Aorta (tissue), 5 donors: Measurements from ENCODE around the gene MAPK10. TPM values are rescaled to one million over a fixed set of nuclear protein-coding genes. Genes with fewer than 3 reads are reported as not detected.

ENCODE experiments used
- ATAC-seq: fragments of 200-7000 bp; cut with Tn5 transposase; one replicate; pipeline ENCODE4 v1.9.1; 2022; ENCODE audit warnings: moderate library complexity; ENCODE audit not compliant: low FRiP score
- DNase-seq, 2 donors: peaks; one replicate each; pipeline ENCODE4 v3.0.0-alpha.2; 2020
- H3K27ac ChIP-seq, 2 donors: one replicate each; pipeline ENCODE4 v1.5.1; 2013; ENCODE audit warnings: low read length in 2 of 2, mild to moderate bottlenecking in 2 of 2, moderate library complexity in 2 of 2, control low read depth in 1 of 2, inconsistent platforms in 1 of 2, low read depth in 1 of 2
- H3K27me3 ChIP-seq, 2 donors: one replicate each; pipeline ENCODE4 v1.6.1; 2013; ENCODE audit warnings: control low read depth in 1 of 2, low read length in 1 of 2, mild to moderate bottlenecking in 1 of 2, moderate library complexity in 1 of 2; ENCODE audit not compliant: insufficient read depth in 2 of 2, control insufficient read depth in 1 of 2
- H3K36me3 ChIP-seq, 2 donors: one replicate each; pipeline ENCODE4 v1.6.1; 2013; ENCODE audit warnings: control low read depth in 1 of 2, low read length in 1 of 2, mild to moderate bottlenecking in 1 of 2; ENCODE audit not compliant: insufficient read depth in 2 of 2, control insufficient read depth in 1 of 2
- H3K4me1 ChIP-seq, 2 donors: one replicate each; pipeline ENCODE4 v1.6.1; 2013; ENCODE audit warnings: low read length in 2 of 2, control low read depth in 1 of 2, mild to moderate bottlenecking in 1 of 2, moderate library complexity in 1 of 2; ENCODE audit not compliant: insufficient read depth in 2 of 2, control insufficient read depth in 1 of 2
- H3K4me3 ChIP-seq, 2 donors: one replicate each; pipeline ENCODE4 v1.5.1; 2013; ENCODE audit warnings: low read length in 2 of 2, control low read depth in 1 of 2, mild to moderate bottlenecking in 1 of 2
- H3K9me3 ChIP-seq: one replicate; pipeline ENCODE4 v1.6.1; 2013; ENCODE audit warnings: mild to moderate bottlenecking, low read length; ENCODE audit not compliant: control insufficient read depth
- WGBS, 2 donors: extraction: QIAGEN DNeasy Blood & Tissue Kit; methylation state at CpG; one replicate each; pipeline ENCODE4 v1.1.7; 2013; 5-methylcytosine and 5-hydroxymethylcytosine counted together
- intact Hi-C, 2 donors: fragments of 100-400 bp; cut with DNase I; formaldehyde crosslinking; loops; one replicate each; pipeline versions ENCODE4 v1.14.2 to v1.15.0; 2022
- polyA plus RNA-seq, 2 donors: library from polyadenylated mRNA; stranded (reverse); fragments of 200-250 nt; gene quantifications; one replicate each; pipeline ENCODE4 v1.2.3, GENCODE V29; 2013
- total RNA-seq, 2 donors: library from RNA; stranded (reverse); fragmentation: NEBNext Ultra II Directional; extraction: Animal tissue kit (Norgen Biotek cat#: 25700); gene quantifications; one replicate each; pipeline ENCODE4 v1.2.1, GENCODE V29; 2021
- donor health status: healthy with polysubstance abuse.
- donor health status: Bipolar disorder and iron deficiency.
- donor health status: DM: no; HTN: no; CAD: no.
- donor health status: DM: no; HTN: no; CAD: no.
- donor health status: DM: yes; HTN: yes; CAD: no.

Gene MAPK10
- total and polyA plus RNA-seq, 4 donors = 12.4 to 40.0 (median 24.1) TPM

DNA sequence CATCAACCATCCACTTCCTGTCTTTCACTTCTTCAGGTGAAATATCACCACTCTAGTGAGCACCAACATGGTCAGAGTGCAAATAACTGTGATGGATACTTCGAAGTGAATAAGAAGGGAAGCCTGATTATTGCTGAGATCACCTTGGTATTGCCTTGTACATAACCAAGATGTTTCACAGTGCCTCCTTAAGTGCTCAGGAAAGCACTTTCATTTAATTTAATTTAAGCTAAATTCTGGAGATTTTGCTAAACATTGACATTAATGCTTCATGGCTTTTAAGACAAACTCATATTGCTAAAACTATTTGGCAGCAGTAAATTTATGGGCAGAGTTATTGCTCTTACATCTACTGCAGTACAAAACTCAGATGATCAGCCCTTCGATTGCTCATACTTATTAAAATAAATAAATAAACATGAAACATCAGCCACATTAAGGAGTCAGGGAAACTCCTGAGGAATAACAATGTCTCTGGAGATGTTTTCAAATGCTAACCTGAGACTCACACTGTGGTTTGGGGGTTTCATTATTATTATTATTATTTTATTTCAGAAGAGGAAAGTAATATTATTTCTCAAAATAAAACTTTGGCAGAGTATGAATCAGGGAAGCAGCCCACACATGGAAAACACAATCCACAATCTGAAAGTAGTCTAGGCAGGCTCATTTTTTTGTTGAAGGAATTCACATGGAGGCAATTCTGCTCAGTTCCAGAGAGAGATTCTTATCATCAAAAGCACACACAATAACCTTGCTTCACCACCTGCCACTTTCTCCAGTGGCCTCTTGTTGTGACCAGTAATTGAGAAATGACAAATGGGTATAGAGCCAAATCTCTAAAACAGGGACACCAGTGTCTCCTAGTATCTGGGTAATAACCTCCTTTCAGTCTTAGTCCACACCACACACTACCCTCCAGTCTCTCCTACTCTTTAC is 344.2 kb downstream of the MAPK10 start:
- WGBS, 2 donors = 80 to 85% methylated on average over 2 of the region's 2 CpGs
- intact Hi-C loops = no loop called here
- Histone ChIP-seq H3K4me1 (peaks cover 3 to 6% of the 10 kb centered on the region in 2 donors), H3K27ac (no peak overlapping the region), H3K27me3 (no peaks in the 10 kb centered on the region), H3K4me3 (no peak overlapping the region), H3K9me3 (no peaks in the 10 kb centered on the region), H3K36me3 (no peaks in the 10 kb centered on the region)
- ATAC-seq (no peak), DNase-seq (no peak)

DNA sequence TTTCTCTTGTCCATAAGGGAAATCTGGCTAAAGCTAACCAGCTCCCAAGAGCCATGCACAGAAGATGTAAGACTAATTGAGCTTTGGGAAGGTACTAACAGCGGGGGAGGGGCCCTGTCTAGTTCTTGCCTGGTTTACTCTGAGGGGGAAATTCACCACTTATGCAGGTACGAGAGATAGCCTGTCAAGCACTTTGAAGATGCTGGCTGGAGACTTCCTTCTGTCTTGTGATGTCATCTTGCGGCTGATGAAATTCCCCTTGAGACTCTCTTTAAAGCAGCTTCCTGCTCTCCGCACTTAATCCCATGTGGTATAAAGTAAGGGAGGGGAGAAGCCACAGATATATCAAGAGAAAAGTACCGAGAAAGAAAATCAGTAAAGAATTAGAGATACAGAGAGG is 345.3 kb downstream of the MAPK10 start:
- DNase-seq (no peak), ATAC-seq (no peak)
- WGBS, 2 donors = 96% methylated on average over 5 of the region's 5 CpGs
- Histone ChIP-seq H3K4me1 (peaks cover 3 to 6% of the 10 kb centered on the region in 2 donors), H3K27me3 (no peaks in the 10 kb centered on the region), H3K27ac (no peak overlapping the region), H3K4me3 (no peak overlapping the region), H3K36me3 (no peaks in the 10 kb centered on the region), H3K9me3 (no peaks in the 10 kb centered on the region)
- intact Hi-C loops = no loop called here

DNA sequence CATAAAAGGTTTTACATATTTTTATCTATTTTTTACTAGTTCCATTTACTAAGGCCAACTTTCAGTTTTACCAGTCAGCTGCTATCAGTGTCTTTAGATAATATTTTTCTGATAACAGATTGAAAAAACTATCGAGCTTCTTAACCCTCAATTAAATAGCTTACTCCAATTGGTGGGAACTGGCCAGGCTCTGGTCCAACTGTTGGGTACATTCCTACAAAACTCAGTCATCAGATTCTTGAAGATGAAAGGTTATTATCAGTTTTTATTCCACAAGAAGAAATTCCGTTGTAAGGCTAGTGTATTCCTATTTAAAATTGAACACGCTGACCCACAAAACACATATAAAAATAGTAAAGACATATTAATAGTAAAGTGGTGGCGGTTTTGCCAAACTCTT is 346.2 kb downstream of the MAPK10 start:
- H3K27me3 ChIP-seq = no peaks in the 10 kb centered on the region
- no peak overlapping the region for H3K27ac ChIP-seq
- no peaks in the 10 kb centered on the region for H3K9me3 ChIP-seq
- H3K4me1 ChIP-seq = peaks cover 3 to 6% of the 10 kb centered on the region in 2 donors
- intact Hi-C loops = no loop called here
- DNase-seq = no peak
- ATAC-seq = no peak
- 7 to 9% methylated on average over 4 of the region's 4 CpGs for WGBS, 2 donors
- no peak overlapping the region for H3K4me3 ChIP-seq
- H3K36me3 ChIP-seq = no peaks in the 10 kb centered on the region

DNA sequence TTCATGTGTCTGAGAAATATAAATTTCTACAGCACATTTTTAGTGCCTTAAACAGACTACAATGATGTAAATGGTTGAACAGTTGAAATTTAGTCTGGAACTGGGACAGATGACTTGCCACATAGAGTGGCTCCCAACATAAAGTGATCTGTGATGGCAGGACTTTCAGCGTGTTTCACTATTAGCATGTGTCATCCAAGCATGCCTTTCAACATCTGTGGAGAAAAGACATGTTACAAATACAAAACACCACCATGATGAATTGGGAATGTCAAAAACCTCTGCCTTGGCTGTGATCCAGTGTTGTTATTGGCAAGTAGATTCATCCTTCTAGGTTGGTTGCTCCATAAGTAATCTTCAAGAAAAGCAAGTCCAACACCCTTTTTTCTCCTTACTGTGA is 348.7 kb downstream of the MAPK10 start:
- Histone ChIP-seq H3K9me3 (no peaks in the 10 kb centered on the region), H3K27ac (no peak overlapping the region), H3K27me3 (no peaks in the 10 kb centered on the region), H3K4me3 (no peak overlapping the region), H3K4me1 (peaks cover 3 to 6% of the 10 kb centered on the region in 2 donors), H3K36me3 (no peaks in the 10 kb centered on the region)
- DNase-seq = no peak
- no peak for ATAC-seq
- intact Hi-C loops = loop anchor here in 1 of 2 donors (2.0 kb wide), 1 partner anchor 22 kb away; no protein-coding TSS in a partner anchor
- WGBS, 2 donors = 3 to 8% methylated on average over 1 of the region's 1 CpG

DNA sequence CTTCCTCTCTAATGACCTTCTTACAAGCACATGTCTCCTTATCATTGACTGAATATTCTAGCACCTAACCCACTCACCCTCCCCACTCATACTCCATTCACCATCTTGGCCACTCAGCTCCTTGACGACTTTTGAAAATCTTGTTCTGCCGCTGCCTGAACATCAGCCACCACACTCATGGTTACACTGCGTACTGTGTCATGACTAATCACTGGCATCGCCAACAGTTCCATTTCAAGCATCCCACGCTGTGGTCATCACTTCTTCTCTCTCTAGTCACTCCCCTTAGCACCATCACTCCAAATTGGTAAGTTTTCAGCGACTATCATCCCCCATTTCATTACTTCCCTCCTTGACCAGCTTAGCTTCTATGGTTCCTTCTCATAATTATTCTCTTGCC is 352.8 kb downstream of the MAPK10 start:
- 96 to 97% methylated on average over 6 of the region's 6 CpGs for WGBS, 2 donors
- Histone ChIP-seq H3K4me3 (no peak overlapping the region), H3K27me3 (no peaks in the 10 kb centered on the region), H3K9me3 (no peaks in the 10 kb centered on the region), H3K27ac (no peak overlapping the region), H3K36me3 (no peaks in the 10 kb centered on the region), H3K4me1 (peaks cover 0 to 2% of the 10 kb centered on the region in 2 donors)
- ATAC-seq = no peak
- intact Hi-C loops = no loop called here
- DNase-seq = no peak

DNA sequence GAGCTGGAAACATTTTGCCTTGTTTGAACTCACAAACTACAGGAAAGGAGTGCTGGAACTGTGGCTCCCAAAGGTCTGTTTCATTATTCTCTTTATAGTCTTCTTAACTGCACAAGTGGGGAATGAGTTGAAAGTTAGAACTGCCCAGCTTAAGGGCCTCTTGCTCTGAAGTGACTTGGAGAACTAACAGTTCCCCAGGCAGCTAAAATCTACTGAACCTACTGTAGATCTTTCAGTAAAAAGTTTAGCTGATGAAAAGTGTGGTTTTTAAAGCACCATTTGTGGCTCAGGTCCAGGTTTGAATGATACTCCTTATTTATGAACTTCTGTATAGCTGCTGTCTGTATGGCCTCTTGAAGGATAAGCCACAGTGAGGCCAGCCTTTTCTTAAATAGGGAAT is 353.8 kb downstream of the MAPK10 start:
- H3K9me3 ChIP-seq = no peaks in the 10 kb centered on the region
- no peak overlapping the region for H3K27ac ChIP-seq
- no peaks in the 10 kb centered on the region for H3K27me3 ChIP-seq
- H3K4me1 ChIP-seq = peaks cover 0 to 4% of the 10 kb centered on the region in 2 donors
- DNase-seq (no peak), ATAC-seq (no peak)
- no peak overlapping the region for H3K4me3 ChIP-seq
- intact Hi-C loops = no loop called here
- no peaks in the 10 kb centered on the region for H3K36me3 ChIP-seq

DNA sequence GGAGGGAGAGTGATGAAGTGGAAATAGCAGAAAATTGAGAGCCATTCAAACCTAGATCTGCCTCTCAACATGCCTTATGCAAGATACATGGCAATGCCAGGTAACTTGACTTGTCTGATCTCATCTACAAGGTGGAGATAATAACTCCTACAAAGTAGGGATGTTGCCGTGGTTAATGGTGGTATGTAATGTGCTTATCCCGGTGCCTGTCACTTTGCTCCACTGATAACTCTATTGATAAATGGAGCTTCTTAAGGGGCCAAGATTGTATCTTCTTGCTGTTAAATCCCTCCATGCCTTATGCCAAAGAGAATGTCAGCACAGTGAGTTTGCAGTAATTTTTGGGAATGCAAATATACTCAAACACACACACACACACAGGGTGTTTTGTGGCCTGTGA is 355.8 kb downstream of the MAPK10 start:
- H3K9me3 ChIP-seq = no peaks in the 10 kb centered on the region
- no peak for ATAC-seq
- peaks cover 0 to 3% of the 10 kb centered on the region in 2 donors for H3K4me1 ChIP-seq
- WGBS, 2 donors = 91 to 96% methylated on average over 2 of the region's 2 CpGs
- intact Hi-C loops = no loop called here
- no peaks in the 10 kb centered on the region for H3K36me3 ChIP-seq
- DNase-seq = no peak
- H3K4me3 ChIP-seq = no peak overlapping the region
- H3K27me3 ChIP-seq = no peaks in the 10 kb centered on the region
- H3K27ac ChIP-seq = no peak overlapping the region

DNA sequence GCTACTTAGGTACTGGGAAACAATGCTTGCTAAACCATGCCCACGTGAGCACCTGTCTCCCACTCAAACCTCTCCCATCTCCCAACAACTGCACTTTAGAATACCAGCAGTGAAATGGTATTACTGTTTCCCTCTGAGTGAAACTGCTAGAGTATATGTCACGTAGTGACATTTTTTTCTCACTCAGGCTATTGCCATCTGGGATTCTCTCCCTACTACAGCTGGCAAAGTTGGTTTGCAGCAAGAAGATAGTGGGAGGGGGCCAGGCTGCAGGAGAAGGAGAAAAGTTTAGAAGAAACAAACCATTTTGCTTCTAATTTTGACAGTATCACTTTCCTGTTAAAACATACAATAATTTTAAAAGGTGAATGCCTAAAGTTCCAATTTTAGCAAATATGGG is 358.3 kb downstream of the MAPK10 start:
- Histone ChIP-seq H3K27ac (no peak overlapping the region), H3K27me3 (no peaks in the 10 kb centered on the region), H3K4me1 (peaks cover 0 to 3% of the 10 kb centered on the region in 2 donors), H3K4me3 (no peak overlapping the region), H3K36me3 (no peaks in the 10 kb centered on the region), H3K9me3 (no peaks in the 10 kb centered on the region)
- intact Hi-C loops = no loop called here
- ATAC-seq (no peak), DNase-seq (no peak)
- WGBS, 2 donors = 54 to 62% methylated on average over 2 of the region's 2 CpGs

DNA sequence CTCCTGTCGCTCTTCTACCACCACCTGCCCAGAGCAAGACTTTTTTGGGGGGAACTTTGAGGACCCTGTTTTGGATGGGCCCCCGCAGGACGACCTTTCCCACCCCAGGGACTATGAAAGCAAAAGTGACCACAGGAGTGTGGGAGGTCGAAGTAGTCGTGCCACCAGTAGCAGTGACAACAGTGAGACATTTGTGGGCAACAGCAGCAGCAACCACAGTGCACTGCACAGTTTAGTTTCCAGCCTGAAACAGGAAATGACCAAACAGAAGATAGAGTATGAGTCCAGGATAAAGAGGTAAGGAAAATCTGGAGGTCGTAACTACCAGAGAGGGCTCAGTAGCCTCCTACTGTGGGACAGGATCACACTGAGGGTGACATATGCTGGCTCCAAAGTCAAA is 364.5 kb downstream of the MAPK10 start:
- no peak overlapping the region for H3K27ac ChIP-seq
- no peaks in the 10 kb centered on the region for H3K9me3 ChIP-seq
- 90 to 92% methylated on average over 6 of the region's 6 CpGs for WGBS, 2 donors
- intact Hi-C loops = no loop called here
- DNase-seq = no peak
- H3K36me3 ChIP-seq = peaks cover 0 to 4% of the 10 kb centered on the region in 2 donors
- no peak for ATAC-seq
- no peaks in the 10 kb centered on the region for H3K27me3 ChIP-seq
- H3K4me1 ChIP-seq = no peaks in the 10 kb centered on the region
- no peak overlapping the region for H3K4me3 ChIP-seq
